ENCODE measurements around the gene NPTXR. TPM values are rescaled to one million over a fixed set of nuclear protein-coding genes. Genes with fewer than 3 reads are reported as not detected.

NPTXR gene
- total RNA-seq (ENCODE audit: unreplicated experiment) = 0.62 TPM
- long read RNA-seq = 0 reads

GRCh38 chr22:38843657-38844314, at the start of gene NPTXR:
Gene NPTXR (minus strand): TSS chr22:38844028.
- H3K27me3 Mint-ChIP-seq (ENCODE audit: unreplicated experiment) = peaks cover 34% of the 10 kb centered on the region

GRCh38 chr22:38891256-38891655, 47.4 kb upstream of the NPTXR start:
- H3K27ac Mint-ChIP-seq (ENCODE audit: unreplicated experiment) = no peak overlapping the region
- H3K4me3 Mint-ChIP-seq (ENCODE audit: unreplicated experiment) = no peak overlapping the region
- H3K9me3 Mint-ChIP-seq (ENCODE audit: unreplicated experiment) = no peaks in the 10 kb centered on the region
- H3K4me1 Mint-ChIP-seq (ENCODE audit: unreplicated experiment) = no peaks in the 10 kb centered on the region
- no peaks in the 10 kb centered on the region for H3K27me3 Mint-ChIP-seq (ENCODE audit: unreplicated experiment)
- H3K36me3 Mint-ChIP-seq (ENCODE audit: low read depth, unreplicated experiment) = no peaks in the 10 kb centered on the region
- DNase-seq (ENCODE audit: low spot score) = no peak
- no peak for TF ChIP-seq CTCF (IDR thresholded peaks at IDR 0.05; ENCODE audit: unreplicated experiment)

More at GRCh38 chr22:38843657-38844314, at the start of gene NPTXR:
- peak within 1 kb of the TSS; percentile 87 for H3K4me3 Mint-ChIP-seq (ENCODE audit: unreplicated experiment)
- DNase-seq (ENCODE audit: low spot score) = peak; percentile 50
- peaks cover 10% of the 10 kb centered on the region for H3K36me3 Mint-ChIP-seq (ENCODE audit: low read depth, unreplicated experiment)
- peak within 1 kb of the TSS; percentile 52 for H3K27ac Mint-ChIP-seq (ENCODE audit: unreplicated experiment)
- H3K4me1 Mint-ChIP-seq (ENCODE audit: unreplicated experiment) = peaks cover 2% of the 10 kb centered on the region
- H3K9me3 Mint-ChIP-seq (ENCODE audit: unreplicated experiment) = no peaks in the 10 kb centered on the region
- TF ChIP-seq CTCF (IDR thresholded peaks at IDR 0.05; ENCODE audit: unreplicated experiment) = no peak

GRCh38 chr22:38890377-38890776, 46.5 kb upstream of the NPTXR start:
- no peaks in the 10 kb centered on the region for H3K27me3 Mint-ChIP-seq (ENCODE audit: unreplicated experiment)
- no peaks in the 10 kb centered on the region for H3K4me1 Mint-ChIP-seq (ENCODE audit: unreplicated experiment)
- no peak for DNase-seq (ENCODE audit: low spot score)
- no peaks in the 10 kb centered on the region for H3K36me3 Mint-ChIP-seq (ENCODE audit: low read depth, unreplicated experiment)
- no peak overlapping the region for H3K4me3 Mint-ChIP-seq (ENCODE audit: unreplicated experiment)
- no peak overlapping the region for H3K27ac Mint-ChIP-seq (ENCODE audit: unreplicated experiment)
- no peaks in the 10 kb centered on the region for H3K9me3 Mint-ChIP-seq (ENCODE audit: unreplicated experiment)
- TF ChIP-seq CTCF (IDR thresholded peaks at IDR 0.05; ENCODE audit: unreplicated experiment) = no peak

GRCh38 chr22:38886333-38886732, 42.5 kb upstream of the NPTXR start:
- TF ChIP-seq CTCF (IDR thresholded peaks at IDR 0.05; ENCODE audit: unreplicated experiment) = no peak
- peaks cover 18% of the 10 kb centered on the region for H3K4me1 Mint-ChIP-seq (ENCODE audit: unreplicated experiment)
- H3K4me3 Mint-ChIP-seq (ENCODE audit: unreplicated experiment) = no peak overlapping the region

GRCh38 chr22:38882972-38883622, 39.3 kb upstream of the NPTXR start:
- H3K36me3 Mint-ChIP-seq (ENCODE audit: low read depth, unreplicated experiment) = no peaks in the 10 kb centered on the region
- H3K4me1 Mint-ChIP-seq (ENCODE audit: unreplicated experiment) = peaks cover 18% of the 10 kb centered on the region
- TF ChIP-seq CTCF (IDR thresholded peaks at IDR 0.05; ENCODE audit: unreplicated experiment) = no peak
- peaks cover 8% of the 10 kb centered on the region for H3K27me3 Mint-ChIP-seq (ENCODE audit: unreplicated experiment)
- no peak overlapping the region for H3K27ac Mint-ChIP-seq (ENCODE audit: unreplicated experiment)
- H3K9me3 Mint-ChIP-seq (ENCODE audit: unreplicated experiment) = no peaks in the 10 kb centered on the region
- DNase-seq (ENCODE audit: low spot score) = no peak
- no peak overlapping the region for H3K4me3 Mint-ChIP-seq (ENCODE audit: unreplicated experiment)

More at GRCh38 chr22:38886333-38886732, 42.5 kb upstream of the NPTXR start:
- no peak overlapping the region for H3K27ac Mint-ChIP-seq (ENCODE audit: unreplicated experiment)
- no peaks in the 10 kb centered on the region for H3K36me3 Mint-ChIP-seq (ENCODE audit: low read depth, unreplicated experiment)
- no peaks in the 10 kb centered on the region for H3K9me3 Mint-ChIP-seq (ENCODE audit: unreplicated experiment)
- H3K27me3 Mint-ChIP-seq (ENCODE audit: unreplicated experiment) = peaks cover 5% of the 10 kb centered on the region
- no peak for DNase-seq (ENCODE audit: low spot score)

All from endothelial cell (in vitro differentiated cells).